ENCODE data around the gene RYR1. TPM values are rescaled to one million over a fixed set of nuclear protein-coding genes. Genes with fewer than 3 reads are reported as not detected.

RYR1 gene
- total RNA-seq, 2 experiments from 2014 or later: 0.20 to 1.2 TPM

DNA sequence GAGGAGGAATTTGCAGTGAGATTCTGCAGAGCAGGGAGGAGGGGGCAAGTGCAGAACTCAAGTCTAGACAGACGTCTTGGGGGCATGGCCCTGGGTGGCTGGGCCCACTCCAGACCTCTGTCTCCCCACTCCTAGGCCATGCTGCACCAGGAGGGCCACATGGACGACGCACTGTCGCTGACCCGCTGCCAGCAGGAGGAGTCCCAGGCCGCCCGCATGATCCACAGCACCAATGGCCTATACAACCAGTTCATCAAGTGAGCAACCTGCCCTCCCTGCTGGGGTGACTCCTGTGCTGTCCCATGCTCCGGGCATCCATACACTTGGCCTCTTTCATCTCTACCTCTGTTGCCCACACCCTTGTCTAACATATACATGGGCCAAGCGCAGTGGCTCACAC lies 18.1 kb downstream of the RYR1 start:
- no peak overlapping the region for H3K4me3 ChIP-seq (ENCODE audit: low read length)
- ChIA-PET POLR2A (no interaction called here), CTCF (no interaction called here)
- no peaks in the 10 kb centered on the region for H3K36me3 Mint-ChIP-seq (ENCODE audit: low read depth)
- H3K9me3 Mint-ChIP-seq: peaks cover 3% of the 10 kb centered on the region
- peaks cover 0 to 8% of the 10 kb centered on the region in 2 experiments for H3K9me3 ChIP-seq (ENCODE audit: control insufficient read depth in 1 of 2, insufficient read depth in 1 of 2, low read length in 2 of 2)
- TF ChIP-seq, protein P1, sequence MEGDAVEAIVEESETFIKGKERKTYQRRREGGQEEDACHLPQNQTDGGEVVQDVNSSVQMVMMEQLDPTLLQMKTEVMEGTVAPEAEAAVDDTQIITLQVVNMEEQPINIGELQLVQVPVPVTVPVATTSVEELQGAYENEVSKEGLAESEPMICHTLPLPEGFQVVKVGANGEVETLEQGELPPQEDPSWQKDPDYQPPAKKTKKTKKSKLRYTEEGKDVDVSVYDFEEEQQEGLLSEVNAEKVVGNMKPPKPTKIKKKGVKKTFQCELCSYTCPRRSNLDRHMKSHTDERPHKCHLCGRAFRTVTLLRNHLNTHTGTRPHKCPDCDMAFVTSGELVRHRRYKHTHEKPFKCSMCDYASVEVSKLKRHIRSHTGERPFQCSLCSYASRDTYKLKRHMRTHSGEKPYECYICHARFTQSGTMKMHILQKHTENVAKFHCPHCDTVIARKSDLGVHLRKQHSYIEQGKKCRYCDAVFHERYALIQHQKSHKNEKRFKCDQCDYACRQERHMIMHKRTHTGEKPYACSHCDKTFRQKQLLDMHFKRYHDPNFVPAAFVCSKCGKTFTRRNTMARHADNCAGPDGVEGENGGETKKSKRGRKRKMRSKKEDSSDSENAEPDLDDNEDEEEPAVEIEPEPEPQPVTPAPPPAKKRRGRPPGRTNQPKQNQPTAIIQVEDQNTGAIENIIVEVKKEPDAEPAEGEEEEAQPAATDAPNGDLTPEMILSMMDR (IDR thresholded peaks at IDR 0.05): no peak
- no peak for ATAC-seq (ENCODE audit: poor library complexity)
- intact Hi-C loops (cut with DNase I, micrococcal nuclease): no loop called here
- H3K27me3 ChIP-seq (ENCODE audit: control insufficient read depth in 1 of 2, insufficient read depth in 2 of 2, low read length in 2 of 2): no peaks in the 10 kb centered on the region
- H3K4me1 Mint-ChIP-seq (ENCODE audit: low read depth): no peaks in the 10 kb centered on the region
- no peaks in the 10 kb centered on the region for H3K36me3 ChIP-seq (ENCODE audit: insufficient read depth, low read length)
- H3K27ac Mint-ChIP-seq: no peak overlapping the region
- H3K4me3 Mint-ChIP-seq: no peak overlapping the region
- peaks cover 5% of the 10 kb centered on the region for H3K27me3 Mint-ChIP-seq
- no peaks in the 10 kb centered on the region for H3K4me1 ChIP-seq (ENCODE audit: insufficient read depth, low read length)
- H3K27ac ChIP-seq (ENCODE audit: low read depth in 1 of 2, low read length in 2 of 2): no peak overlapping the region
- DNase-seq: no peak

DNA sequence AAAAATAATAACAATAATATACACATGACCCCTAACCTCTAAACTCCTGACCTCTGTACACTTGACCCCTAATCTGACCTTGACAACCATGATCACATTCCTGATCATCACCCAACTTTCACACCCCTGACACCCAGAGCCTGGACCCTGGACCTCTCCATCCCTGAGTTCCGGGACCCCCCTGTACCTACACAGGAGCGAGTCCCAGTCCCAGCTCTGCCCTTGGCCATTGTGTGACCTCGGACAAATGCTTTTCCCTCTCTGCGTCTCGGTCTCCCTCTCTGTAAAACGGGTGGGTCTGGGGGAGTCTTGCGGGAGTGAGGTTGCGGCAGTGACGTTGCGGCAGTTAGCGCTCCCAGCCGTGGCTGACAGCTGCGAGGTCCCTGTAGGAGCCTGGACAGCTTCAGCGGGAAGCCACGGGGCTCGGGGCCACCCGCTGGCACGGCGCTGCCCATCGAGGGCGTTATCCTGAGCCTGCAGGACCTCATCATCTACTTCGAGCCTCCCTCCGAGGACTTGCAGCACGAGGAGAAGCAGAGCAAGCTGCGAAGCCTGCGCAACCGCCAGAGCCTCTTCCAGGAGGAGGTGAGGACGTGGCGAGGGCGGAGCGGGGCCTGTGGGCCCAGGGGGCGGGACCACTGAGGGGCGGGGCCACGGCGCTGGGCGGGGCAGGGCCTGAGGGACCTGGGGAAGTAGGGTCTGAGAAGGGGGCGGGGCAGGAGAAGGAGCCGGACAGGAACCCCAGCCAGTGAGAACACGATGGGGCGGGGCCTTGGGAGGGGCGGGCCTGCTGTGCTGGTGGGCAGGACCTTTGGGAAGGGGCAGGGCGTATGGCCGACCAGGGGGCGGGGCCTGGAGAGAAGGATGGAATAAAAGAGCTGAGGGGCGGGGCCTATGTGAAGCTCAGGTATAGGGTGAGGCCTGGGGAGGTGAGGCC lies 19.2 kb downstream of the RYR1 start:
- no peak overlapping the region for H3K27ac Mint-ChIP-seq
- POLR2A ChIA-PET: no interaction called here
- ATAC-seq (ENCODE audit: poor library complexity): no peak

DNA sequence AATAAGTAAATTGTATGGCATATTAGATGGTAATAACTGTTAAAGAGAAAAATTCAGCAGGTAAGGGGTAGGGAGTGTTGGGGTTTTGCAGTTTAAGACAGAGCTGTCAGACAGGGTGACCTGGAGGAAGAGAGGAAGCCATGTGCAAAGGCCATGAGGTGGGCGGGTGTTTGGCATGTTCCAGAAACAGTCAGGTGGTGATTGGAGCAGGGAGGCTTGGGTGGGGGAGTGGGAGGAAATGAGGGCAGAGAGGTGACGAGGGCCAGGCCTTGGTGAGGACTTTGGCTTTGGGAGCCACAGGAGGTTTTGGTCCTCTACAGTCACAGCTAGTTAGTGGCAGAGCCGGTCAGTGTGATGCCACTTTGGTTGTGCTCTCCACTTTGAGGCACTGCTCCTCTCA lies 20.1 kb downstream of the RYR1 start:
- no peak overlapping the region for H3K27ac Mint-ChIP-seq
- H3K27me3 Mint-ChIP-seq: peaks cover 5% of the 10 kb centered on the region
- no peak for ATAC-seq (ENCODE audit: poor library complexity)
- CTCF ChIA-PET: no interaction called here
- POLR2A ChIA-PET: no interaction called here
- intact Hi-C loops (cut with DNase I, micrococcal nuclease): no loop called here
- no peaks in the 10 kb centered on the region for H3K36me3 Mint-ChIP-seq (ENCODE audit: low read depth)
- no peak for DNase-seq
- H3K27me3 ChIP-seq (ENCODE audit: control insufficient read depth in 1 of 2, insufficient read depth in 2 of 2, low read length in 2 of 2): no peaks in the 10 kb centered on the region
- H3K9me3 ChIP-seq (ENCODE audit: control insufficient read depth in 1 of 2, insufficient read depth in 1 of 2, low read length in 2 of 2): peaks cover 0 to 8% of the 10 kb centered on the region in 2 experiments
- no peak overlapping the region for H3K4me3 Mint-ChIP-seq
- TF ChIP-seq, protein P1 (IDR thresholded peaks at IDR 0.05): no peak
- H3K9me3 Mint-ChIP-seq: peaks cover 3% of the 10 kb centered on the region
- H3K27ac ChIP-seq (ENCODE audit: low read depth in 1 of 2, low read length in 2 of 2): no peak overlapping the region
- H3K4me1 Mint-ChIP-seq (ENCODE audit: low read depth): no peaks in the 10 kb centered on the region
- H3K36me3 ChIP-seq (ENCODE audit: insufficient read depth, low read length): no peaks in the 10 kb centered on the region
- H3K4me1 ChIP-seq (ENCODE audit: insufficient read depth, low read length): no peaks in the 10 kb centered on the region
- no peak overlapping the region for H3K4me3 ChIP-seq (ENCODE audit: low read length)

More for the DNA sequence above, 19.2 kb downstream of the RYR1 start:
- Mint-ChIP-seq H3K4me3 (no peak overlapping the region), H3K9me3 (peaks cover 3% of the 10 kb centered on the region), H3K4me1 (ENCODE audit: low read depth) (no peaks in the 10 kb centered on the region), H3K27me3 (peaks cover 5% of the 10 kb centered on the region), H3K36me3 (ENCODE audit: low read depth) (no peaks in the 10 kb centered on the region)
- intact Hi-C loops (cut with DNase I, micrococcal nuclease): no loop called here
- peak in 1 of 14 experiments; percentile 34 for DNase-seq
- Histone ChIP-seq H3K4me3 (ENCODE audit: low read length) (no peak overlapping the region), H3K27ac (ENCODE audit: low read depth in 1 of 2, low read length in 2 of 2) (no peak overlapping the region), H3K36me3 (ENCODE audit: insufficient read depth, low read length) (no peaks in the 10 kb centered on the region), H3K4me1 (ENCODE audit: insufficient read depth, low read length) (no peaks in the 10 kb centered on the region), H3K9me3 (ENCODE audit: control insufficient read depth in 1 of 2, insufficient read depth in 1 of 2, low read length in 2 of 2) (peaks cover 0 to 8% of the 10 kb centered on the region in 2 experiments), H3K27me3 (ENCODE audit: control insufficient read depth in 1 of 2, insufficient read depth in 2 of 2, low read length in 2 of 2) (no peaks in the 10 kb centered on the region)
- TF ChIP-seq, protein P1 (IDR thresholded peaks at IDR 0.05): no peak
- CTCF ChIA-PET: no interaction called here

Measured in CD4-positive, alpha-beta T cell (primary cell).